Ovary (tissue), 9 donors: Measurements from ENCODE around the gene PLXNB2. TPM values are rescaled to one million over a fixed set of nuclear protein-coding genes. Genes with fewer than 3 reads are reported as not detected.

ENCODE experiments used
- DNase-seq, 5 donors: peaks; one replicate each; pipeline ENCODE4 v3.0.0-alpha.2; 2019 to 2020
- H3K27ac ChIP-seq, 2 donors: fragments of 200-600 bp; one replicate each; pipeline versions ENCODE4 v1.5.1 to v1.8.0; 2019 to 2022
- H3K27me3 ChIP-seq: fragments of 200-600 bp; one replicate; pipeline ENCODE4 v1.8.0; 2022
- H3K36me3 ChIP-seq: fragments of 200-600 bp; sonication (generic); one replicate; pipeline ENCODE4 v1.5.1; 2019
- H3K4me1 ChIP-seq: one replicate; pipeline ENCODE4 v1.8.1; 2013; ENCODE audit warnings: mild to moderate bottlenecking, moderate library complexity; ENCODE audit not compliant: insufficient read depth
- H3K4me3 ChIP-seq: fragments of 200-600 bp; sonication (generic); one replicate; pipeline ENCODE4 v1.5.1; 2017
- H3K9me3 ChIP-seq, 2 donors: fragments of 200-600 bp in 1 of 2; sonication (generic) in 1 of 2; one replicate each; pipeline versions ENCODE4 v1.5.1 to v1.8.1; 2013 to 2019; ENCODE audit warnings: mild to moderate bottlenecking in 1 of 2, moderate library complexity in 1 of 2
- EP300 ChIP-seq: sonication (generic); formaldehyde crosslinking; IDR thresholded peaks from one replicate; pipeline ENCODE4 v1.6.1; 2017; ENCODE audit warnings: antibody characterized with exemption
- POLR2A ChIP-seq: fragments of 450-650 bp; IDR thresholded peaks from one replicate; pipeline ENCODE4 v1.6.1; 2017; ENCODE audit warnings: antibody characterized with exemption, mild to moderate bottlenecking, moderate library complexity
- WGBS, 3 donors: extraction: QIAGEN DNeasy Blood & Tissue Kit in 1 of 3; methylation state at CpG; one replicate each; pipeline versions ENCODE4 v1.1.5 to v1.1.7; 2013 to 2017; 5-methylcytosine and 5-hydroxymethylcytosine counted together
- intact Hi-C, 4 donors: fragments of 100-400 bp; cut with DNase I; formaldehyde crosslinking; loops; one replicate each; pipeline versions ENCODE4 v1.11.0 to v1.15.1; 2022 to 2023
- polyA plus RNA-seq, 2 donors: library from polyadenylated mRNA; stranded (reverse); fragments of 200-250 nt in 1 of 2; fragments of 350-450 nt in 1 of 2; fragmentation: Illumina TruSeq in 1 of 2; extraction: RNeasy Lipid Tissue Mini Kit (QIAGEN cat#74804) in 1 of 2; gene quantifications; one replicate each; pipeline ENCODE4 v1.2.3, GENCODE V29; 2013 to 2014
- total RNA-seq, 7 donors: library from RNA; depleted of rRNA in 2 of 7; stranded (reverse); fragments of >200 nt in 2 of 7; fragmentation: NEBNext Ultra II Directional in 3 of 7; extraction: Animal tissue kit (Norgen Biotek cat#: 25700) in 3 of 7; gene quantifications; one replicate each; pipeline versions ENCODE4 v1.1.0 to v1.2.4, GENCODE V29; 2016 to 2023
- TF ChIP-seq, protein P1 (sequence below), 3 donors: fragments of 450-650 bp in 2 of 3; fragments of 200-600 bp in 1 of 3; IDR thresholded peaks; one replicate each; pipeline versions ENCODE4 v1.5.1 to v1.8.0; 2016 to 2022; ENCODE audit warnings: antibody characterized with exemption in 3 of 3, mild to moderate bottlenecking in 1 of 3
- donor health status: DM: no; HTN: no; CAD: no; lungs with moderate emphysema.
- donor health status: DM: no; HTN: no; CAD: no.
- donor health status: Bipolar disorder and iron deficiency.
- donor health status: DM: yes; HTN: yes; CAD: no.
- donor health status: DM: no; HTN: no; CAD: no.
- donor health status: DM: yes; HTN: yes; CAD: no.

The PLXNB2 gene
- total and polyA plus RNA-seq, 9 donors: 26.5 to 274 (median 205) TPM

DNA sequence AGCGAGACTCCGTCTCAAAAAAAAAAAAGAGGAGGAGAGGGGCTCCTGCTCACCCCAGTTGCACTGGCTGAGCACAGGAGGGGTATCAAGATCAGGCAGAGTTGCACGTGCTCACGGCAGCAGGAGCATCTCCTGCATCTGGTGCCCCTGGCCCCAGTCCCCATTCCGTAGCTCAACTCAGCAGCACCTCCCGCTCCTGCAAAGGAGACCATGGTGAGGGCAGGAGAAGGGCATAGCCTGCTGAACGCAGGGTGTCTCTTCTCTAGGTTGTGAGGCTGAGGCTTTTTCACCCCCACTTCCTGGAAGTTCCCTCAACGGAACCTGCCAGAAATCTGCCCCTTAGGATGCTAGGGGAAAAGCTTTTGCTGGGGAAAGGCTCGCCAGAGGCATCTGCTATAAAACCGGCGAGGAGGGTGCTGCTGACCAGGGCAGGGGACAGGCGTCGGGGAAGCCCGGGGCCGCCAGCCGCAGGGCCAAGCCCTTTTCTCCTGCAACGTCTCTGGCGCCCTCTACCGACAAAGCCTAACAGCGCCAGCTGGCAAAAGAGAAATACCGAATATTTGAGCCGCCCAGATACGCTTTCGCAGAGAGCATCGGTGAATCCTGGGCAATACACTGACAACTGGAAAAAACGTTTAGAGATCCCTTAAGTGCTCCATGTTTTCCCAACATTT is 34.7 kb upstream of the PLXNB2 start:
- H3K27ac ChIP-seq: peak overlapping the region in 1 of 2 donors; percentile 29
- intact Hi-C loops: loop anchor here in 3 of 4 donors (5.0 kb wide), 3 partner anchors 65 to 100 kb away; partner anchors contain the start of gene HDAC10 (in 2 of the 3)

DNA sequence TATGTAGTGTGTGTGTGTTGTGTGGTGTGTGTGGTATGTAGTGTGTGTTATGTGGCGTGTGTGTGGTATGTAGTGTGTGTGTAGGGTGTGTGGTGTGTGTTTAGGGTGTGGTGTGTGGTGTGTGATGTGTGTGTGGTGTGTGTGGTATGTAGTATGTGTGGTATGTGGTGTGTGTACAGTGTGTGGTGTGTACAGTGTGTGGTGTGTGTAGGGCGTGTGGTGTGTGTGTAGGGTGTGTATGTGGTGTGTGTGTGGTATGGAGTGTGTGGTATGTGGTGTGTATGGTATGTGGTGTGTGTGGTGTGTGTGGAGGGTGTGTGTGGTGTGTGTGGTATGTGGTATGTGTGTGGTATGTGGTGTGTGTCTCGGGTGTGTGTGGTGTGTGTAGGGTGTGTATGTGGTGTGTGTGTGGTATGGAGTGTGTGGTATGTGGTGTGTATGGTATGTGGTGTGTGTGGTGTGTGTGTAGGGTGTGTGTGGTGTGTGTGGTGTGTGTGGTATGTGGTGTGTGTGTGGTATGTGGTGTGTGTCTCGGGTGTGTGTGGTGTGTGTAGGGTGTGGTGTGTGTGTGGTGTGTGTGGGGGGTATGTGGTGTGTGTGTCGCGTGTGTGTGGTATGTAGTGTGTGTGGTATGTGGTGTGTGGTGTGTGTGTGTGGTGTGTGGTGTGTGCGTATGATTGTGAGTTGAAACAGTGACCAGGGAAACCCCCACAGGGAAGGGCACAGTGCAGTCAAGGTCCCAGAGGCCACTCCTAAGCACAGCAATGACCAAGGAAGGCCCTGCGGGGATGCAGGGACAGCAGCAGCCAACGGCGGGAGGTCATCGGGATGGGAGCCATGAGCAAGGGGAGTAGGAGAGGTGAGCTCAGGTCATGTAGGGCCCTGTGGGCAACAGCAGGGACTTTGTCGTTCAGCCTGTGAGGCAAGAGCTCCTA is 32.8 kb upstream of the PLXNB2 start:
- TF ChIP-seq POLR2A: no peak
- TF ChIP-seq, protein P1, sequence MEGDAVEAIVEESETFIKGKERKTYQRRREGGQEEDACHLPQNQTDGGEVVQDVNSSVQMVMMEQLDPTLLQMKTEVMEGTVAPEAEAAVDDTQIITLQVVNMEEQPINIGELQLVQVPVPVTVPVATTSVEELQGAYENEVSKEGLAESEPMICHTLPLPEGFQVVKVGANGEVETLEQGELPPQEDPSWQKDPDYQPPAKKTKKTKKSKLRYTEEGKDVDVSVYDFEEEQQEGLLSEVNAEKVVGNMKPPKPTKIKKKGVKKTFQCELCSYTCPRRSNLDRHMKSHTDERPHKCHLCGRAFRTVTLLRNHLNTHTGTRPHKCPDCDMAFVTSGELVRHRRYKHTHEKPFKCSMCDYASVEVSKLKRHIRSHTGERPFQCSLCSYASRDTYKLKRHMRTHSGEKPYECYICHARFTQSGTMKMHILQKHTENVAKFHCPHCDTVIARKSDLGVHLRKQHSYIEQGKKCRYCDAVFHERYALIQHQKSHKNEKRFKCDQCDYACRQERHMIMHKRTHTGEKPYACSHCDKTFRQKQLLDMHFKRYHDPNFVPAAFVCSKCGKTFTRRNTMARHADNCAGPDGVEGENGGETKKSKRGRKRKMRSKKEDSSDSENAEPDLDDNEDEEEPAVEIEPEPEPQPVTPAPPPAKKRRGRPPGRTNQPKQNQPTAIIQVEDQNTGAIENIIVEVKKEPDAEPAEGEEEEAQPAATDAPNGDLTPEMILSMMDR (IDR thresholded peaks at IDR 0.05): no peak
- no peak for TF ChIP-seq EP300
- Histone ChIP-seq H3K27me3 (no peaks in the 10 kb centered on the region), H3K4me3 (no peak overlapping the region), H3K27ac (no peak overlapping the region), H3K36me3 (no peaks in the 10 kb centered on the region), H3K4me1 (no peaks in the 10 kb centered on the region), H3K9me3 (no peaks in the 10 kb centered on the region)
- no peak for DNase-seq
- WGBS, 3 donors: 78 to 79% (median 78%) methylated on average over 12 of the region's 12 CpGs
- intact Hi-C loops: loop anchor here in 3 of 4 donors (5.0 kb wide), 4 partner anchors 63 to 98 kb away; partner anchors contain the start of gene HDAC10 (in 2 of the 3)

More for the DNA sequence above, 34.7 kb upstream of the PLXNB2 start:
- Histone ChIP-seq H3K4me3 (peak overlapping the region; percentile 93), H3K36me3 (no peaks in the 10 kb centered on the region), H3K27me3 (no peaks in the 10 kb centered on the region), H3K9me3 (no peaks in the 10 kb centered on the region), H3K4me1 (peaks cover 4% of the 10 kb centered on the region)
- 13 to 14% (median 13%) methylated on average over 25 to 26 of the region's 26 CpGs for WGBS, 3 donors
- TF ChIP-seq EP300: no peak
- TF ChIP-seq, protein P1 (IDR thresholded peaks at IDR 0.05): peak; percentile 92 to 96 (median 92)
- peak; percentile 86 to 93 (median 90) for DNase-seq

DNA sequence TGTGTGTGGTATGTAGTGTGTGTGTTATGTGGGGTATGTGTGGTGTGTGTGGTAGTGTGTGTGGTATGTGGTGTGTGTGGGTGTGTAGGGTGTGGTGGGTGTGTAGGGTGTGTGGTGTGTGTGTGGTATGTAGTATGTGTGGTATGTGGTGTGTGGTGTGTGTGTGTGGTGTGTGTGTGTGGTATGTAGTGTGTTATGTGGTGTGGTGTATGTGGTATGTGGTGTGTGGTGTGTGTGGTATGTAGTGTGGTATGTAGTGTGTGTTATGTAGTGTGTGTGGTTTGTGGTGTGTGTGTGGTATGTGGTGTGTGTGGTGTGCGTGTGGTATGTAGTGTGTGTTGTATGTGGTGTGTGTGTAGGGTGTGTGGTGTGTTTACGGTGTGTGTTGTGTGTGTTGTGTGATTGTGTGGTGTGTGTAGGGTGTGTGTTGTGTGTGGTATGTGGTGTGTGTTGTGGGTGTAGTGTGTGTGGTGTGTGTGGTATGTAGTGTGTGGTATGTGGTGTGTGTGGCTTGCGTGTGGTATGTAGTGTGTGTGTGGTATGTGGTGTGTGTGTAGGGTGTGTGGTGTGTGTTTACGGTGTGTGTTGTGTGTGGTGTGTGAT is 31.5 kb upstream of the PLXNB2 start:
- Histone ChIP-seq H3K4me3 (no peak overlapping the region), H3K27ac (no peak overlapping the region), H3K27me3 (no peaks in the 10 kb centered on the region), H3K4me1 (no peaks in the 10 kb centered on the region), H3K36me3 (no peaks in the 10 kb centered on the region), H3K9me3 (no peaks in the 10 kb centered on the region)
- DNase-seq: no peak
- TF ChIP-seq POLR2A: no peak
- no peak for TF ChIP-seq EP300
- TF ChIP-seq, protein P1 (IDR thresholded peaks at IDR 0.05): no peak
- intact Hi-C loops: loop anchor here in 2 of 4 donors (5.0 kb wide), 1 partner anchor 72 kb away; no protein-coding TSS in a partner anchor
- 91 to 99% (median 96%) methylated on average over 4 of the region's 4 CpGs for WGBS, 3 donors

DNA sequence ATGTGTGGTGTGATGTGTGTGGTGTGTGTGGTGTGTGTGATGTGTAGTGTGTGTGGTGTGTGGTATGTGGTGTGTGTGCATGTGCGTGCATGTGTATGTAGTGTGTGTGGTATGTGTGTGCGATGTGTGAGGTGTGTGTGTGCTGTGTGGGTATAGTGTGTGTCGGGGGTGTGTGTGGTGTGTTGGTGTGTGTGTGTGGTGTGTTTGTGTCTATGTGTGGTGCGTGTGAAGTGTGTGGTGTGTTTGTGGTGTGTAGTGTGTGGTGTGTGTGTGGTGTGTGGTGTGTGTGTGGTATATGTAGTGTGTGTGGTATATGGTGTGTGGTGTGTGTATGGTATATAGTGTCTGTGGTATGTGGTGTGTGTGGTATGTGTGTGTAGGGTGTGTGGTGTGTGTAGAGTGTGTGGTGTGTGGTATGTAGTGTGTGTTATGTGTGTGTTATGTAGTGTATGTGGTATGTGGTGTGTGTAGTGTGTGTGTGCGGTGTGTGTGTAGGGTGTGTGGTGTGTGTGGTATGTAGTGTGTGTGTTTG is 30.7 kb upstream of the PLXNB2 start:
- Histone ChIP-seq H3K4me1 (no peaks in the 10 kb centered on the region), H3K4me3 (no peak overlapping the region), H3K27me3 (no peaks in the 10 kb centered on the region), H3K27ac (no peak overlapping the region), H3K9me3 (no peaks in the 10 kb centered on the region), H3K36me3 (no peaks in the 10 kb centered on the region)
- no peak for DNase-seq
- TF ChIP-seq, protein P1 (IDR thresholded peaks at IDR 0.05): no peak
- TF ChIP-seq POLR2A (no peak), EP300 (no peak)
- WGBS, 3 donors: 92 to 93% (median 93%) methylated on average over 5 of the region's 5 CpGs
- intact Hi-C loops: loop anchor here in 2 of 4 donors (5.0 kb wide), 1 partner anchor 71 kb away; no protein-coding TSS in a partner anchor
